ENCODE data around the gene MAP3K10.

GRCh38 chr19:40228863-40229262 is 37.6 kb downstream of the MAP3K10 start:
- no peak for TF ChIP-seq POLR2AphosphoS5 (IDR thresholded peaks at IDR 0.05; ENCODE audit: borderline replicate concordance, low read depth, low read length)
- no peak for TF ChIP-seq EZH2 (IDR thresholded peaks at IDR 0.05)
- TF ChIP-seq FOXP2 (optimal IDR thresholded peaks at IDR 0.05; ENCODE audit: control extremely low read depth, extremely low read length, insufficient read depth), result no peak

All from SK-N-MC (cell line).